DOHH2 (cell line): Measurements from ENCODE around the gene AMH.

Source experiments
- EZH2phosphoT487 ChIP-seq: fragments of 200-600 bp; sonication (generic); IDR thresholded peaks from 2 replicates; pipeline ENCODE4 v1.6.1; 2017; ENCODE audit warnings: borderline replicate concordance, mild to moderate bottlenecking, antibody characterized with exemption, low read length, moderate library complexity, mixed read lengths
- TF ChIP-seq, protein P1 (sequence below): fragments of 200-600 bp; sonication (generic); IDR thresholded peaks from one replicate; pipeline ENCODE4 v1.5.1; 2014; ENCODE audit warnings: antibody characterized with exemption, mild to moderate bottlenecking, low read depth, low read length; ENCODE audit not compliant: poor library complexity, severe bottlenecking

DNA sequence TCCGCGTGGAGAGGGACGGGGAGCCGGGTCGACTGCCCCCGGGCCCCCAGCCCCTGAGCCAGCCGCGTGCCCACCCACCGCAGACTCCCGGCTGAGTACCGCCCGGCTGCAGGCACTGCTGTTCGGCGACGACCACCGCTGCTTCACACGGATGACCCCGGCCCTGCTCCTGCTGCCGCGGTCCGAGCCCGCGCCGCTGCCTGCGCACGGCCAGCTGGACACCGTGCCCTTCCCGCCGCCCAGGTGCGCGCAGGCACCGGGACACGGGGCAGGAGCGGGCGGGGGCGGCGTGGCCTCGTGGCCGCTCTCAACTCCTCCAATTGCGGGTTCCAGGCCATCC lies 1.6 kb downstream of the AMH start:
- TF ChIP-seq, protein P1, sequence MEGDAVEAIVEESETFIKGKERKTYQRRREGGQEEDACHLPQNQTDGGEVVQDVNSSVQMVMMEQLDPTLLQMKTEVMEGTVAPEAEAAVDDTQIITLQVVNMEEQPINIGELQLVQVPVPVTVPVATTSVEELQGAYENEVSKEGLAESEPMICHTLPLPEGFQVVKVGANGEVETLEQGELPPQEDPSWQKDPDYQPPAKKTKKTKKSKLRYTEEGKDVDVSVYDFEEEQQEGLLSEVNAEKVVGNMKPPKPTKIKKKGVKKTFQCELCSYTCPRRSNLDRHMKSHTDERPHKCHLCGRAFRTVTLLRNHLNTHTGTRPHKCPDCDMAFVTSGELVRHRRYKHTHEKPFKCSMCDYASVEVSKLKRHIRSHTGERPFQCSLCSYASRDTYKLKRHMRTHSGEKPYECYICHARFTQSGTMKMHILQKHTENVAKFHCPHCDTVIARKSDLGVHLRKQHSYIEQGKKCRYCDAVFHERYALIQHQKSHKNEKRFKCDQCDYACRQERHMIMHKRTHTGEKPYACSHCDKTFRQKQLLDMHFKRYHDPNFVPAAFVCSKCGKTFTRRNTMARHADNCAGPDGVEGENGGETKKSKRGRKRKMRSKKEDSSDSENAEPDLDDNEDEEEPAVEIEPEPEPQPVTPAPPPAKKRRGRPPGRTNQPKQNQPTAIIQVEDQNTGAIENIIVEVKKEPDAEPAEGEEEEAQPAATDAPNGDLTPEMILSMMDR: no peak
- TF ChIP-seq EZH2phosphoT487: no peak
